ENCODE data around the gene NOL4L.

- no peak for TF ChIP-seq CTCF (IDR thresholded peaks at IDR 0.05 in 8 of 11, conservative IDR thresholded peaks at IDR 0.05 in 3 of 11)
- no peak for TF ChIP-seq POLR2A (IDR thresholded peaks at IDR 0.05)
These were observed 117.4 kb downstream of the NOL4L start for GRCh38 chr20:32467506-32468312.
